HG02870 (cell line): ENCODE results near the gene PDS5A.
"Not testable (repeated sequence)": the region's sequence is repeated elsewhere in the genome, so short reads cannot be mapped to it uniquely, and the experiment has no call there.

Experiments
- ATAC-seq: cut with Tn5 transposase; IDR thresholded peaks from one replicate; pipeline ENCODE4 v1.9.1; 2021; ENCODE audit warnings: mild to moderate bottlenecking, moderate library complexity; ENCODE audit not compliant: unreplicated experiment

Gene PDS5A

GRCh38 chr4:39840516-39840915 is 137.2 kb downstream of the PDS5A start:
- not testable (repeated sequence) for ATAC-seq

- ATAC-seq = no peak
Observed at GRCh38 chr4:39840027-39840426, 137.7 kb downstream of the PDS5A start.

- not testable (repeated sequence) for ATAC-seq
Observed at GRCh38 chr4:39838431-39838830, 139.3 kb downstream of the PDS5A start.

DNA sequence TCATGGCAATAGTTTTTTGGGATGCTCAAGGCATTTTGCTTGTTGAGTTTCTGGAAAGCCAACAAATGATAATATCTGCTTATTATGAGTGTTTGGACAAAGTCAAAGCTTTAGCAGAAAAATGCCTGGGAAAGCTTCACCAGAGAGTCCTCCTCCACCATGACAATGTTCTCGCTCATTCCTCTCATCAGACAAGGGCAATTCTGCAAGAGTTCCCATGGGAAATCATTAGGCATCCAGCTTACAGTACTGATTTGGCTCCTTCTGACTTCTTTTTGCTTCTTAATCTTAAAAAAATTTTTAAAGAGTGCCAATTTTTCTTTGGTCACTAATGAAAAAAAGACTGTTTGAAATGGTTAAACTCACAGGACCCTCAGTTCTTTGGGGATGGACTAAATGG is 143.4 kb downstream of the PDS5A start:
- no peak for ATAC-seq

DNA sequence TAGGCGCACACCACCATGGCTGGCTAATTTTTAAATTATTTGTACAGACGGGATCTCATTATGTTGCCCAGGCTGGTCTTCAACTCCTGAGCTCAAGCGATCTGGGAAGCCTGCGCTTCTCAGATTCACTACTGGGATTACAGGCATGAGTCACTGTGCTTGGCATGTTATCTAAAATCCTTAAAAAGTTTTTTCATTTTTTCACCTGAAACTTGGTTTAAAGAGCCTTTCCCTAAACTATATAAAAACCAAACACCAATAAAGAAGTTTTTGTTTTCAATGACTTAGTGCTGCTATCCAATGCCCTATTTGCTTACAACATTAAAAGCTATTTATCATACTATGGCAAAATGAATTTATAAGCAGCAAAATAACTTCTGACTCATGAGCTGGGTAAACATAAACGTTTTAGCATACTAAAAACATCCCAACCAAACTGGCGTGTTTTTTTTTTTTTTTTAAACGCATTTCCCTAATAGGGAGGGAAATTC is 151.9 kb downstream of the PDS5A start:
- ATAC-seq = no peak

DNA sequence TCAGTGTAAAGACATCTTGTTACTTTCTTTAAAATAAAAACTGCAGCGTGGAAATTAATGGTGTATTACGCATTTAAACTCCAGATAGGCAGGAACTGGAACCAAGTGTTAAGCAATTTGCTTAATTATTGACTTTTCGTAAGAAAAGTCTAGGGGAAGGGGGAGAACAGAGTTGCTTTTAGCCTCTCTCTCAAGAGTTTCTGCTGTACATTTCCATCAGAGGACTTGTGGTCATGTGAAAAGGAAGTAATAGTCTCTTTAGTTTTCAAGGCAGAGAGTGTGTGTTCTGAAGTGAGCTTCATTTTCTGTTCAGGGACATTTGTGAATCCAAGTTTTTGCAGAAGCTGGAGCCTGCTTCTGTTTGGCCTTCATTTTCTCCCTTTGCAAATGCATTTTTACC is 152.6 kb downstream of the PDS5A start:
- ATAC-seq = no peak

DNA sequence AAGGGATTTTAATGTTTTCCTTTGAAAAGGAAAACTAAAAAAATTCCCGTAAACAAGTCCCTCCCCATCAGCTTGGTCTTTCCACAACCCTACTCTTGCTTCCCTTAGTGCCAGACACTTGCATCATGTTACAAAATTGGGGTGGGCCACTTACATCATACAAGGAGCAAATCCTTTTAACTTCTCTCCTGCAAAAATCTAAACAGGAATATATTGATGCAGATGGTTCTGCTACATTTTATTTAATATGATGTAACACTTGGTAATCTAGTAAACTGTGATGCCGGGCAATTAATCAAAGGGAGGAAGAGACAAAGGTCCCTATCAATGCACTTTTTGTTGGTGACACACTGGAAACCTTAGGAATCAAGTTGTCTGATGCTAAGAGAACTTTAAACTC is 154.5 kb downstream of the PDS5A start:
- ATAC-seq = no peak

GRCh38 chr4:39822662-39823061 is 155.0 kb downstream of the PDS5A start:
- ATAC-seq = no peak

DNA sequence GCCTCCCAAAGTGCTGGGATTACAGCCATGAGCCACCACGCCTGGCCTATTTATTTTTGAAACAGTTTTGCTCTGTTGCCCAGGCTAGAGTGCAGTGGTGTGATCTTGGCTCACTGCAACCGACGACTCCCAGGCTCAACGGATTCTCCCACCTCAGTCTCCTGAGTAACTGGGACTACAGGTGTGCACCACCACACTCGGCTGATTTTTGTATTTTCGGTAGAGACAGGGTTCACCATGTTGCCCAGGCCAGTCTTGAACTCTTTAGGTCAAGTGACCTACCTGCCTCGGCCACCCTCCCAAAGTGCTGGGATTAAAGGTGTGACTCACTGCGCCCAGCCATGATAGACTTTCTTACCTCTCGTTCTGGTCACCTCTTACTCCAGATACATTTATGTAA is 155.8 kb downstream of the PDS5A start:
- no peak for ATAC-seq

DNA sequence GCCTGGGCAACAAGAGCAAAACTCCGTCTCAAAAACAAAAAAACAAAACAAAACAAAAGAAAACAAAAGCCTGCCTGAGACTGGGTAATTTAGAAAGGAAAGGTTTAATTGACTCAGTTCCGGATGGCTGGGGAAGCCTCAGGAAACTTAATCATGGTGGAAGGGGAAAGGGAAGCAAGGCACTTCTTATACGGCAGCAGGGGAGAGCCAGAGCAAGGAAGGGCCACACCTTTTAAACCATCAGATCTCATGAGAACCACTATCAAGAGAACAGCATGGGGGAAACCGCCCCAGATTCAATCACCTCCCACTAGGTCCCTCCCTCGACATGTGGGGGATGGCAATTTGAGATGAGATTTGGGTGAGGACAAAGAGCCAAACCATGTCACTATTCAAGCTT is 157.5 kb downstream of the PDS5A start:
- no peak for ATAC-seq

DNA sequence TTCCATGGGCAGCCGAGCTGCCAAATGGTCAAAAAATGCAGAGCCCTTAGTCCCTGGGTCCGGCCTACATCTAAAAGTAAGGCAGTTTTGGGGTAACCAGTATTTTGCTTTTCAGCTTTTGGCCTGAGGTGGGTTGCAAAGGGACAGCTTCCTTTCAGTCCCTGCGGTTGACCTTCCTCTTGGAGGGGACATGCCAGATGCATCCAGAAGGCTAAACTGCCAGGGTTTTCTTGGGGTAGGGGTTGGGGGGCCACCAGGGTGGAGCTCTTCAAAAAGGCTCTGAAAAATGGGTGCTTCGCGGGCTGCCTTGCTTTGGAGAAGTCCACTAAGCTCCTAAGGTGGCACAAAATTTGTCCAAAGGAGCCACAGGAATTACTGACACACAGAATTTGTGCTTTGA is 159.1 kb downstream of the PDS5A start:
- ATAC-seq = no peak

- no peak for ATAC-seq
Observed at GRCh38 chr4:39814403-39815185, 163.1 kb downstream of the PDS5A start.

- ATAC-seq = not testable (repeated sequence)
Observed at GRCh38 chr4:39813761-39814160, 163.9 kb downstream of the PDS5A start.

- ATAC-seq = not testable (repeated sequence)
Observed at GRCh38 chr4:39813033-39813432, 164.7 kb downstream of the PDS5A start.

DNA sequence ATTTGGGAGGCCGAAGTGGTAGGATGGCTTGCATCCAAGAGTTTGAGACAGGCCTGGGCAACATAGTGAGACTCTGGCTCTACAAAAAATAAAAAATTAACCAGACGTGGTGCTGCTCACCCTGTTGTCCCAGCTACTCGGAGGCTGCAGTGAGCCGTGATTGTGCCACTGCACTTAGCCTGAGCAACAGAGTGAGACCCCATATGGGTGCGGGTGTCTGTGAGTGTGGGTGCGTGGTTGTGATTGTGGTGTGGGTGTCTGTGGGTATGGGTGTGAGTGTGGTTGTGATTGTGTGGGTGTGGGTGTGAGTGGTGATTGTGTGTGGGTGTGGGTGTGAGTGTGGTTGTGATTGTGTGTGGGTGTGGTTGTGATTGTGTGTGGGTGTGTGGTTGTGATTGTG is 165.2 kb downstream of the PDS5A start:
- no peak for ATAC-seq

DNA sequence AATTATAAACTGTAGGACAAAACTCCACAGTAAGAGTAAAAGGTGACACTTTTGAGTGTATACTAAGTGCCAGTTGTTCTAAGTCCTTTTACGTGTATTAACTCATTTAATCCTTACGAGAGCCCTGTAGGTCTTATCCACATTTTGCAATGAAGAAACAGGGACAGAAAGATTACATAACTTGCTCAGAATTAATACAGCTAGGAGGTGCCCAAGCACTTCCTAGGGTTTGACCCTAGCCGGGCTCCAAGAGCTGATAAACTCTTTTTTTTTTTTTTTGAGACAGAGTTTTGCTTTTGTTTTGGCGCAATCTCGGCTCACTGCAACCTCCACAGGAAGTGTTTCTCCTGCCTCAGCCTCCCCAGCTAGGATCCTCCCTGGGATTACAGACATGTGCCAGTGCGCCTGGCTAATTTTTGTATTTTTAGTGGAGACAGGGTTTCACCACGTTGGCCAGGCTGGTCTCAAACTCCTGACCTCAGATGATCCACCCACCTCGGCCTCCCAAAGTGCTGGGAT is 169.4 kb downstream of the PDS5A start:
- no peak for ATAC-seq

- no peak for ATAC-seq
Observed at GRCh38 chr4:39802005-39802404, 175.7 kb downstream of the PDS5A start.

GRCh38 chr4:39792976-39793375 is 184.7 kb downstream of the PDS5A start:
- not testable (repeated sequence) for ATAC-seq

- ATAC-seq = no peak
Observed at GRCh38 chr4:39792529-39792928, 185.2 kb downstream of the PDS5A start.

DNA sequence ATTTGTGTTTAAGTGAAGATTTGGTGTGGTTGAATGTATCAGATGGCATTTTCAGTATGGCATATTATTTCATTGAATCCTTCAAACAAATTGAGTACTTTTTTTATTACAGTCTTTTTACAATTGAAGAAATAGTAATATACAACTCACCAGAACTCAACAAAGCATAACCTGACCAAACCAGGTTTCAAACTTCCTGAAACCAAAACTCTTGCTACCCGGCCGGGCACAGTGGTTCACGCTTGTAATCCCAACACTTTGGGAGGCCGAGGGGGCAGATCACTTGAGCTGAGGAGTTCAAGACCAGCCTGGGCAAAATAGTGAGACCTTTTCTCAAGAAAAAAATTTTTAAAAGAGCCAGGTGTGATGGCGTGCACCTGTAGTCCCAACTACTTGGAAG is 185.6 kb downstream of the PDS5A start:
- no peak for ATAC-seq

- ATAC-seq = no peak
Observed at GRCh38 chr4:39786838-39787237, 190.9 kb downstream of the PDS5A start.

DNA sequence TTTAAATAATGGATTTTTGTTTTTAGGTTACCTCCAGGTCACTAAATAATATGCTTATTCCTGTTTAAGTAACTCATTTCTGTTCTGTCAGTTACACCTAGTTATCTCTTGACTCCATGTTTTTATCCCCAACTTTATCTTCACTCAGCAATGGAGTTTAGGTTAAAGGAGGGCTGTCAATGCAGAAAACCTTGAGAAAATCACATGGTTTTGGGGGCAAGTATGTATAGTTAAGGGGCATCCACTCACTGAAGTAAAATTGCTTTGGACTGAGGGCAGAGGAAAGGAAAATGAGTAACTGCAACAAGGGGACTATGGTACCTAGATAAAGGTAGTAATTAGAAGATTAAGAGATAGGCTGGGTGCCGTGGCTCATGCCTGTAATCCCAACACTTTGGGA is 192.6 kb downstream of the PDS5A start:
- no peak for ATAC-seq

DNA sequence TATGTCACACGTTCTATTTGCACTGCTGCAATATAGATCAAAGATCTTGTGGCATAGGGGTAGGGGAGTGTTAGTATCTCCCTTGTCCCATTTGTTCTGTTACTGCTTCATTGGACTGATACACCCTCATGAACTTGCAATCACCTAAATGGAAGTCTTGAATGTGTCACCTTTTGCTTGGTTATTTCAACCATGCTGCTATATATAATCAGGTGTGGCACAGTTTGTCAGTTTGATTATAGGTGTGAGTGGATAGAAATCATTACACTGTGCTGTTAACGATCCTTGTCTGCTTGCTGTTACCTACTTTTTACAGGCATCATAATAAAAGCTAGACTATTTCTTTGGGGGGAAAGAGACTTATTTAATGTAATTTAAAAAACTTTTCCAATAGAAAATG is 195.7 kb downstream of the PDS5A start:
- ATAC-seq = not testable (repeated sequence)
